GM19372 (cell line): ENCODE data around the gene LAMB1.

Experiments used
- ATAC-seq: cut with Tn5 transposase; IDR thresholded peaks from one replicate; pipeline ENCODE4 v1.9.1; 2021; ENCODE audit warnings: mild to moderate bottlenecking, low read depth, moderate library complexity; ENCODE audit not compliant: unreplicated experiment

LAMB1 gene

DNA sequence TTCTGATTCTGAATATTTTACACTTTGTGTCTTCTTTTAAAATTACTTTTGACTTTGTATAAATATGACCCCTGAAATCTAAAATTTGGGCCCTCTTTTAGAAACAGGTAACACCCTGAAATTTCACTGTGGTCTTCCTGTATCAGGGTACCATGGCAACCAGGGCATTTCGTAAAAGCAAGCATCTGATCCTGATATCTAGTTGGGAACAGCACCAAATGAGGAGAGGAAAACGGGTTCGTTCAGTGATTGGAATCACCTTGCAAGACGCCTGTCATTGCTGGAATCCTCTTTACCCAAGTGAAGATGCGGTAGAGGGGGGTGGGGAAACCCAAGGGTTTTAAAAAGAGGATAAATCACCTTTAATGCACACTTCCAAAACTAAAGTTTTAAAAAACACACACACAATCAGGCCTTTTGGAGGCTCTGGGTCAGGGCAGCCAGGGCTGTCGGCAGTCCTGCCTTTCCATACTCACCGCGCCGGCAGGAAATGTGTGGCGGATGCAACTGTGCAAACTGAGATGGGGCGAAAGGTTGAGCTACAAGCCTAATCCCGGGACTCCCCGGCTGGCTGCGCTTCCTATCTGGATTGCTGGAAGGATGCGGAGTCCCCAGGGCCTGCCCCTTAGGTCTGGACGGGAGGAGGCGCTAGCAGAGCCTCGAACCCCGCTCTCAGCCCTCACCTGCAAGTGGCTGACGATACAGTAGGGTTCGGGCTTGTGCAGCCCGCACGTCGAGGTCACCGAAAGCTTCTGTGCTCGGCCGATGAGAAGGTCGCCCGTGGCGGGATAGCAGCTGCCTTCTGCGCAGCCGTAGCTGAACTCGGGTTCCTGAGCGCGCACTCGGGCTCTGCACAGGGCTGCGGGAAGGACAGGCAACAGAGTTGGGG, 1.8 kb downstream of the LAMB1 start:
- ATAC-seq, result no peak

DNA sequence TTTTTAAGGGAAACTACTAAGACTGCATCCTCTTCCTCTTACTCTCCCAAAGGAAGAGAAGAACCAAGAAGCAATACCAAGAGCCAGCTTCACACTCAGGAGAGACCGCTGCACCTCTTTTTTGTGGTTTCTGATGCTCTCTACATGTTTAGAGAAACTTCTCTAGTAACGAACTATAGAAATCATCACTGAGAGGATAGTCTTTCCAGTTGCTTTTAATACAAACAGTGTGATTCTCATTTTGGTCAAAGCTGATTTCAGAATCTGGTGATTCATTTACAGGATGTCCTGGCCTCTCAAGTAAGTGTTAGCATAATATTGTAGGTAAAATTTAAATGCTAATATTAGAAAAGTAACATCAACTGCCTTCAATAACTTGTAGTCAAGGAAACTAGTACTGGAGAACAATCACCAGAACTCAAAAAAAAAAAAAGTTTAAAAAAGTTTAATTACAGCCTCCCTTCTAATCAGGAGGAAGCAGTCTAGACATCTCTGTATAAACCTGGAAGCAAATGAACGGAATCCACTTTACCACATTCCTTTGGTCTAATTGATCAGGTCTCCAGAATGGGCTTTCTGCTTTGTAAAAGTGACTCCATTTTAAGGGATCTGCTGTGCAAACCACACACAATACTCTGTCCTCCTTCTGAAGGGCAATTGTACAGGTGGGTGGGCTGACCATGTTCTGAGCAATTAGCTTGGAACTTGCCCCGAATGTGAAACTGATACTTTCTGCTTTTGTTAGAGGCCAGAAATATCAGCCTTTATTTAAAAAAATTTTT, 3.0 kb downstream of the LAMB1 start:
- ATAC-seq, result no peak

DNA sequence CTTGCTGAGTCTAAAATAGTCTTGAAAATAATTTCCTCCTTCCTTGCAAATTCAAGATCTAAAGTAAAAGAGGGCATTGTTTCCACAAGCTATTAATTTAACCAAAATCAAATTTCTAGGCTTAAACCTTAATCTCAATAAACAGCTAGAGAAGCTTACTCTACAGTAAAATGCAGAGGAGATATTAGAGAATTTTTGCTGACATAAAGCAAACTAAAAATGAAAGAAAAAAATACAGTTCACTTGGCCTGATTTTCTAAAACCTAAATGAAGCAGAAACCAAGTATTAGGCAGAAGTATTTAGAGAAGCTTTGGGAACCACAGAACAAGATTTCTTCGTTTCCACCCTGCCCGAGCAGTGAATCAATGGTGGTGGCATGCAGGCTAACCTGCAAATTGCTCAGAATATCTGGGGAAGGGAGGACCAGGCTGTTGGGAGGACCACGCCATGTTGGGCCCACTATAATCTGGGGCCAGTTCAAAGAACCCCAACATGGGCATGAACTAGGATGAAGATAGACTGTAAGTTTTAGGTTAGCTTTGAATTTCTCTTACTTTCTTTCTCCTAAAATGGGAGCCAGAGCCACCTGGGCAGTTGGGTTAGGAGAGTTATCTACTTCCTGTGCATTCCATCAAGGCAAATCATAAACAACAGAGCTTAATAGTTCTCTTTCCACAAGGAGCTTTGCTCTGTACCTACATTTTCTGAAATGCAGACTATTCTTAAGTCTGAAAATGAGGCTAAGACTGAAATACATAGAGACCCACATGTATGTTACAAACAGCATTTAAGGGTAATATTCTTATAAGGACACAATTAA, 4.1 kb downstream of the LAMB1 start:
- no peak for ATAC-seq

DNA sequence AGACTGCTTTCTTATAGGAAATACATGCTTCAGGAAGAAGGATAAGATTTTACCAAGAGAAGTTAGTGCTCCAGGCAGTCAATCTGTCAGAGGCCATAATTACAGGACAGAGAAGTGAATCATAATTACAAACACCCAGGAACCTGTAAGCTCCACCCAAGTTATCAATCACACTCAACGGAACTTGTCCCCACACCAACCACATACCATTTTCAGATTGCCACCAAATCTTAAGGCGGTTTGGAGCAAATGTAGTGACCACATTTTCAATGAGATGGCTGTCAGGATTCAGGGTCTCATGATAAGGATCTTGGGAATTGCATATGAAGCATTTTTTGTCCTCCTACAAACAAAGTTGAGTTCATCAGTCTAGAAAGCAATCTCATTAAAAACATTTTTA, 4.8 kb downstream of the LAMB1 start:
- no peak for ATAC-seq

DNA sequence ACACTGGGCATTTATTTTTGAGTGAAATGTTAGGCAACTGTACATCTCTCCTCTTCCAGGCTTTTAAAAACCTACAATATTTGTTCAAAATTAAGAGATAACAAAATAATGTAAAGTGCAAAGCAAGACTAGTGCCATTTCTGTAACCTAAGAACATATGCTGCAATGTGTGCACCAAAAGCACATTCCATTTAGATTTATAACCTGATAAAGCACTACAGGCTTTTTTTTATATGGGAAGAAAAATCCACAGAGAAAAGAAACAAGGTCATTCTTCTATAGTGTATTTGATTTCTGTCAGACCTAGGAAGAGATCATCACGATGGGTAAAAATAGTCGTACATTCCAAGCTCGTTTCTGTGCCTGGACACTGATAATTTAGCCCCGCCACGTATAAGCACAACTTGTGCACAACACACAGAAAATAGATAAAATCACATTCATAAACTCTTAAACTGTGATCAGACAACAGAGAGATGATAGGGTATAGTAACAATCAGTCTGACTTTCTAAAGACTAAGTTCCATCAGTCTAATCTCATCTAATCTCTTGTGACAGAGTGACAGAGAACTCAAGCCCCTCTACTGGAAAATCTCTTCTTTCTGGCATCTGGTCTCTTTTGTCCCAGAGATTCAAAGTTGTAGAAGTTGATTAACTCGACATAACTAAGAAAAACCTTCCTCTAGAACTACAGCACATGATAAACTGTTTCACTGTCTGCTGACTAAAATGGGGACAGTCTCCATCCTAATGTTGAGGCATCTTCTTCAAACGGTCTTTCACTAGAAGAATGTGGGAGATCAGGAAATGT, 6.7 kb downstream of the LAMB1 start:
- no peak for ATAC-seq

DNA sequence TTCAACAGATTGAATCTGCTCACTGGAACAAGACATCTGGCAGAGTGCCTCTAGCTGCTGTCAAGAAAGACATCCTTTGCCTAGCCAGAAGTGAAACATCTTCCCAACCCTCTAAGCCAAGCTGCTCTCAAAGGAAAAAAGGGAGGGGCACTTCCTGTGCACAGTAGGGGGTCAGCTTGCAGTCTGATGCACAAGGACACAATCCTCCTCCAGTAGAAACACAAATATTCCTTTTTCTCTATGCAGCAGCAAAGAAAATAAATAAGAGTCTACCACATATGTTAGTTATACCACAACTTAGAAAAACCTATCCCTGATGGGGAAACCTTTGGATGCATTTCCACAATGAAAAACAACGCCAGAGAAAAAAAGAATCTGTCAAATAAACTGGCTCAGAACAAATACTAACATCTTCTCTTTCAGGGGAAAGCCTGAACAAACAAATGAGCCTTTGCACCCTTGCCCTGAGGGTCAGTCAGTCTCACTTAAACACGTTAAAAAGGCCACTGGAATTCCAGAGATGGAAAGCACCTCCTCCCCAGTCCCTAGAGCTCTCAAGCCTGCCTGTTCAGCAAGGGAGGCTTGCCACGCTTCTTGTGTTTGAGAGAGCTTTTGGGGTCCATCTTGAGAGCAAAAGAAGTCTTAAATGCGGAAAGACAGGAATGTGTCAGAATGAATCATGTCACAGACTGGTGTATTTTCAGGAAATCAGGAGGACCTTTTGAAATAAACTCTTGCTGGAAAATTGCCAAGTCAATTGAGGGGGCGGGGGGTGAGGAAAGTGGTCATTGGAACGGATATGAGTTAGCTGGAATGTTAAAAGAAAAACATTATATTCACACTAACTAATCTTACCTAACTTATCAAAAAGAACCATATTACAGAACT, 7.5 kb downstream of the LAMB1 start:
- no peak for ATAC-seq

DNA sequence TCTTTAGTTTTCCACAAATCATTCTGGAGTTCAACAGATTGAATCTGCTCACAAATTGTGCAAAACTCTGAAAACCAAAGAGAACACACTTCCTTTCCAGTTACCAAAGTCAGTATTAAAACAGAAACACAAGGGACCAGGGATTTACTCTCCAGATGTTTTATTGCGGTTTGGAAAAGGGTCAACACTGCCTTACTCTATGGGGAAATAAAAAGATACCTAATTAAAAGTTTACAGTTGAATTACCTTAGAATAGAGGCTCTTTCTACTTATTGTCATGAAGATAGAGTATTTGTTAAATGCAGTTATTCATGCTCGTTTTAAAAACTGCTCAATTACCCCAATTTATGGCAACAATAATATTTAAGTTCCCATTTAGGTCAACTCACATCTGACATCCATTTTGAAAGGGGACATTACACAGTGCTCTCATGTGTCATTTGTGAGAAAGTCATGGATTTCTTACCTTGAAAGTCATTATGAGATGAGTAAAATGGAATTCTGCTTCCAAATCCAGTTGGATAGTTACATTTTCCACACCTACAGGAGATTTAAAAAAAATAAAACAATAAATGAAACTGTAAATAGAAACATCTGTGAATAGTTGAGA, 8.4 kb downstream of the LAMB1 start:
- ATAC-seq, result no peak

DNA sequence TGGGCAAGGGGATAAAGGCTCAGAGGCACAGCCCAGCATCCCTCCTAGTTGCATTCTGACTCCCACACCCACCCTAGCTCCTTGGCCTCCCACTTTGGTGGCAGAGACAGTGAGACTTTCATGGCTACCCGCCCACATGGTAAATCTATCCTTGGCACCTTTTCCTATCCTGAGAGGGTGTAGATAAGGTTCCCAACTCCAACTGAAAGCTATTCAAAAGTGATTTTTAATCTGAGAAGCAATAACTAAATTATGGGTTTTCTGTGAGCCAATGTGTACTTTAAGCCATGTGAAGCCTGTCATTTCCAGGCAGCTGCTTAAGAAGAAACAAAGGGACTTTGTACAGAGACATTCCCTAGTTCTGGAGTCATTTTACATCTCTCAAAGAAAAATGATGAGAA, 9.1 kb downstream of the LAMB1 start:
- no peak for ATAC-seq

DNA sequence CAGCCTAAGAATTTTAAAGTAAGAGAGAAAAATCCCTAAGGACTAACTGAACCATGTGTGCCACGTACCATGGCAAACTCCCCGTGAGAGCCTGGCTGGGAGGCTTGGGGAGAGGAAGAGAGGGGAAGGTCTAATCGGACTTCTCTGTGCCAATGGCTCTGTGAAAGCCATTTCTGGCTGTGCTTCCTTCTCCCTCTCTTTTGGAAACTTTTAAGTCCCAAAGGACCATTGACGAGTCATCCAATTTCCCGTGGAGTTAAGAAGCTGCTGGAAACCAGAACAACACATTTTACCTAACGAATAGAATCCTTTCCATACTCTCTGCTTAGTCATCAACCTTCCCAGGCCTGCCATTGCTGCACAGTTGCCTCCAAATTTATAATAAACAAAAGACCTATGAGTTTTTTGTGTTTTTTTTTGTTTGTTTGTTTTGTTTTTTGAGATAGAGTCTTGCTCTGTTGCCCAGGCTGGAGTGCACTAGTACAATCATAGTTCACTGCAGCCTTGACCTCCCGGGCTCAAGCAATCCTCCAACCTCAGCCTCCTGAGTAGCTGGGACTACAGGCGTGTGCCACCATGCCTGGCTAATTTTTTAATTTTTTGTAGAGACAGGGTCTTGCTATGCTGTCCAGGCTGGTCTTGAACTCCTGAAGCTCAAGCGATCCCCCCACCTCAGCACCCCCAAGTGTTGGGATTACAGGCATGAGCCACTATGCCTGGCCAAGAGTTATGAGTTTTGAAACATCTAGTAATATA, 13.2 kb downstream of the LAMB1 start:
- no peak for ATAC-seq

DNA sequence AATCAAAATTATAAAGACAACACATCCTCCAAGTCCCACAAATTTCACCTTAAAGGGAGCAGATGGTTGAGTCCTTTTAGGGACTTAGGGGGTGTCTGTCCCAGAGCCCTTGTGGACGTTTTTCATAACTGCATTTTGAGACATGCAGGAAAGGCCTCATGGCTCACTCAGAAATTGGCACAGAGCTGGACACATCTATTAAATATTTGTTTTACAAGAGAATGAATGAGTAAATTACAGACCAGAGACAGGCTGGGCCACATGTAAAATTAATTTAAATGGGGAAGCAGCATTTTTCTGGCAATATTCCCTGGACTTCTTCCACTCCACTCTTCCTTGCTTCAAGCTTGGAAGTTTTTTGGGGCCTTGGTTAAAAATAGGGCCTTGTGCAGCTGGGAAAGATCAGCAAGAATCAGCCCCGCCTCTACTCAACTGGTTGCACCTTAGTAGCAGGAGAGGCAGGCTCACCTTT, 20.0 kb downstream of the LAMB1 start:
- ATAC-seq, result no peak

DNA sequence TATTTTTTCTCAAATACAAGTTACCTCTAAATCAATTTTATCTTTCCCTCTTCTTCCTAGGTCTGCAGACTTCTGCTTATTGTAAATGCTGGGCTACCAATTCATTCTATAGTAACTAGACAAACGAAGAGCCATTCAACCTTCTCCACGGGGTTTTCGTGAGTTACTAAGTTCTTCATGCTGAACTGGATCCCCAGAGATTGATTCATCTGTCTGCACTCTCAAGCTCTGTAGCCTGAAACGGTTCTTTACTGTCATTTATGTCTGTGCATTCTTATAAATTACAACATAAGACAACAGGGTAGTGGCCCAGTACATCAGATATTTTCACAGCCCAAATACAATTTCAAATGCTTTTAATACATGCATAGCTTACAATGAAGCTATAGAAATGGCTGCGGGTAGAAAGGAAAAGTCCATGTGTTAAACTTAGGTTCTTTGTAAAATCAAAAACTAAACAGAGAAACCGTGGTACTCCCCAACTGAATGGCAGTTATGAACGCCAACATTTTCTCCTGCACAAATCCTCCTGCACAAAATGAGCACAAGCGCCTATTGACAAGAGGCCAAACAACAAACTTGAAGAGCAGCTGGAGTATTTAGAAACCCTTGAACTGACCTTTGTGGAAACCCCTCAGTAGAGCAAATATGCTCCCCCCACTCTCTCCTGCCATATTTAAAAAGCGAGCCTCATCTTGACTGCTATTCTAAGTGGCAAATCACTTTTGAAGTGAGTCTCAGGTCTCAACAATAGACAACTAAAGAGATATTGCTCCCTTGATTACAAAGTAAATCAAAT, 20.7 kb downstream of the LAMB1 start:
- no peak for ATAC-seq

DNA sequence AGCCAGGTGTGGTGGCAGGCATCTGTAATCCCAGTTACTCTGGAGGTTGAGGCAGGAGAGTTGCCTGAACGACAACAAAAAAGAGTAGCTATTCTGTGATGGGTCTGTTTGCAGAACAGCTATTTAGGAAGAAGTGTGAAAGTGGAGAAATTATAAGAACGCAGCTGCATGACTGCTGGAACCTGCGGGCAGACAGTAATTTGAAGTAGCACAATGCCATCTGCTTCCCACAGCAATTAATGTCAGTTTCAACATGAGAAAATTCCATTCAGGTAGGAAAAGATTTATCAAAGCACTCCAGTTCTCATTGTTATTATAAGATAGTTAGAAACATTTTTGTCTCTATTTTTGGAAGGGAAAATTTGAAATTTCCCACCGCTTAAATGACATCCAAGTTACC, 21.5 kb downstream of the LAMB1 start:
- ATAC-seq, result no peak

DNA sequence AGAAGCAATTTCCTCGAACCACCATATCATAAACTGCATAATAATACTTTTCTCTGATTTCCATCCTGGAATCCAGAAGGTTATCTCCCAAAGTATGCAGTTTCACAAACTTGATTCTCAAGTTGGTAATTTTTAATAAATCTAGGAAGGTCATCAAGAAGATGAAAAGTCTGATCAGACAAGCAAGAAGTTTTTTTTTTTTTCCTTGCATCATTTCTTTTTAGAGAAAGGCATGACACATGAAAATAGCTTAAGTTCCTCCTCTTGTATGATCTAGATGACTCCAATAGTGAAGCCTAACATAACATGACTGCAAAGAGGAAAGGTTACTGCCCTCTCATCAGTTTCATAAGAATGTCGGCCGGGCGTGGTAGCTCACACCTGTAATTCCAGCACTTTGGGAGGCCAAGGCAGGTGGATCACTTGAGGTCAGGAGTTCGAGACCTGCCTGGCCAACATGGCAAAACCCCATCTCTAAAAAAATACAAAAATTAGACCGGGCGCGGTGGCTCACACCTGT, 22.2 kb downstream of the LAMB1 start:
- no peak for ATAC-seq

DNA sequence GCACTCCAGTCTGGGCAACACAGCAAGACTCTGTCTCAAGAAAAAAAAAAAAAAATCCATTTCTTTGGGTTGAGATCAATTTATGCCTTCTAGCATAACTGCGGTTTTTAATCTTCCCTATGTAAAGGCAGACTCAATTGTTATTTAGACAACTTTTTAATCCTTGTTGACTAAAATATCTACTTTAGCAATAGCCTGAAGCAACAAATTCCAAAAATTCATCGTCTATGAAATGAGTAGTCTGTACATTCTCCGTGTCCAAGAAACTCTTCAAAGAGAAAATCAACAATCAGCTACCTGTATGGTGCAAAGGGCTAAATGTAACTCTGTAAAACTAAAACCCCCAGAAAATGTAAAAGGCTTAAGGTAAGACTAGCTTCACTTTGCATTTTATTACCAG, 22.8 kb downstream of the LAMB1 start:
- ATAC-seq, result no peak

DNA sequence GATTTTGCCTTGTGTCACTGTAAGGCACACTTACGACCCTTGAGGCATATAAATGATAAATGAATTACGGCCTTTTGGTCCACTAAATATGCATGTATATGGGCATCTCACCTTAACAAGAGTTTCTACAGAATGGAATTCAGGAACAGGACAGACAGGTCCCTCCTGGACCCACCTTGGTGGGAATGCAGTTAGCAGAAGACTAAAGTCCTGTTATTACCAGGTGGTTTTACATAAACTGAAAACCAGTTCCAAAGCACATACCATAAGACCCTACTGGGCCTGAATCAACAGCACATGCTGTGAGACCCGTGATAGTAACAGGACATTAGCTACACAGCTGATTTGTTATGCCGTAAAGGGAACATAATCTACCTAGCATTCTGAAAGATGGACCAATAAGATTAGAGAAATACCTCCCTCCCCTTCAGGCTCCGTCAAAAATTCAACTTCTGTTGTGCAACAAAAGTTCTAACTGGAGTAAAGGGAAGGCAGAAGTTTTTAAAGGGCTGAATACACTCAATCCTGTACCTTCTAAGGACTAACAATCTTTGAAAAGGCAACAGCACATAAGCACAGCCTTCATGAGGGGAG, 24.0 kb downstream of the LAMB1 start:
- no peak for ATAC-seq

DNA sequence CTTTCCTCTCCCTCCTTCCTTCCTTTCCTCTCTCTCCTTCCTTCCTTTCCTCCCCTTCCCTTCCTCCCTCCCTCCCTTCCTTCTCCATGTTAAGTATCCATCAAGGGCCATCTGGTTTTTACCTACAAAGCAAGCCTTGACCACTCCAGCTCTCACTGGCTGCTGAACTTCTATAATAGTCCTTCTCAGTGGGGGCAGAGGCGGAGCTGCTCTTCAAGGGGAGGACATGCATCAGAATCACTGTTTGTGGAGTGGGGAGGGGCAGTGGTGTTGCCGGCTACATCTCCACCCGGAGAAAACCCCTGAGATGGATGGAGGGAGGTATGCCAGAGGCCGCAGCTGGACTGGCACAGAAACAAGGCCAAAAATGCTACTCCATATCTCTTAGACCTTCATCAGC, 25.9 kb downstream of the LAMB1 start:
- no peak for ATAC-seq

DNA sequence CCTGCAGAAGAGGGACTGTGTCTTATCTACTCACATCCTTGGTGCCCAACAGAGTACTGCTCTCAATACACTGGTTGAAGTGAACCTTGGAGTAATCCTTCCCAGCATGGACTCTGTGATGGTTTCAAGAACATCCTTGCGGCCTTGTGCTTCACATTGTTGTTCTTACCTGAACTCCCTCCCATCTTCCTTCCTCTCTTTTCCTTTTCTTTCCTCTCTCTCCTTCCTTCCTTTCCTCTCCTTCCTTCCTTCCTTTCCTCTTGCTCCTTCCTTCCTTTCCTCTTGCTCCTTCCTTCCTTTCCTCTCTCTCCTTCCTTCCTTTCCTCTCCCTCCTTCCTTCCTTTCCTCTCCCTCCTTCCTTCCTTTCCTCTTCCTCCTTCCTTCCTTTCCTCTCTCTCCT, 26.3 kb downstream of the LAMB1 start:
- ATAC-seq, result no peak
